HG03460 (cell line): ENCODE results near the gene PPARG.

Source experiments
- ATAC-seq: cut with Tn5 transposase; IDR thresholded peaks from one replicate; pipeline ENCODE4 v1.9.1; 2021; ENCODE audit not compliant: unreplicated experiment

Gene PPARG

DNA sequence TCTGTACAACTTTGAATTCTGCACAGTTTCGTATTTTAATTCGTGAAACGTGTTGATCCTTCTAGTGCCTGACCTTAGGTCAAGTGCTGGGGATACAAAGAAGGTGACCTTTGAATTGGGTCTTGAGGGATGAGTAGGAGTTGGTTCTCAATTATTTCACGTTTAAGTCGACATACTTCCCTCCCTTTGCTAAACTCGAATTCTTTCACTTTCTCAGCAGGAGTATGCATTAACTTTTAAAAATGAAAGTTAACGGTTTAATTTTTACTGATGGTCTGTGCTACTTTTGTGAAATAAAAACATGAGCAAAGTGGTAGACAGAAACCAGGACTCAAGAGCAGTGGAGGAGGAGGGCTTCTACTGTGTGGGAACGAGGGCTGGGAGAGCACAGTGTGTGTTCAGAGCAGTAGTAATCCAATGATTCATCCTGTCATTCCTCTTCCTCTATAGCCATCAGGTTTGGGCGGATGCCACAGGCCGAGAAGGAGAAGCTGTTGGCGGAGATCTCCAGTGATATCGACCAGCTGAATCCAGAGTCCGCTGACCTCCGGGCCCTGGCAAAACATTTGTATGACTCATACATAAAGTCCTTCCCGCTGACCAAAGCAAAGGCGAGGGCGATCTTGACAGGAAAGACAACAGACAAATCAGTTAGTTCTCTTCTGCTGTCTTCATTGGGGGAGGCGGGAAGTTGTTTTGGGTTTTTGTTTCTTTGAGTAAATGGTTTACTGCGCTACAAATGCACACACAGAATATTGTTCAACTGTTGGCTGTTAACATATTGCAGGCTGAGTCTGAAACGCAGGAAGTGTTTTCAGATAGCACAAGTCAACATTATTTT is 116.8 kb downstream of the PPARG start:
- ATAC-seq = no peak

- no peak for ATAC-seq
These were observed 120.3 kb downstream of the PPARG start for GRCh38 chr3:12408984-12409683.

DNA sequence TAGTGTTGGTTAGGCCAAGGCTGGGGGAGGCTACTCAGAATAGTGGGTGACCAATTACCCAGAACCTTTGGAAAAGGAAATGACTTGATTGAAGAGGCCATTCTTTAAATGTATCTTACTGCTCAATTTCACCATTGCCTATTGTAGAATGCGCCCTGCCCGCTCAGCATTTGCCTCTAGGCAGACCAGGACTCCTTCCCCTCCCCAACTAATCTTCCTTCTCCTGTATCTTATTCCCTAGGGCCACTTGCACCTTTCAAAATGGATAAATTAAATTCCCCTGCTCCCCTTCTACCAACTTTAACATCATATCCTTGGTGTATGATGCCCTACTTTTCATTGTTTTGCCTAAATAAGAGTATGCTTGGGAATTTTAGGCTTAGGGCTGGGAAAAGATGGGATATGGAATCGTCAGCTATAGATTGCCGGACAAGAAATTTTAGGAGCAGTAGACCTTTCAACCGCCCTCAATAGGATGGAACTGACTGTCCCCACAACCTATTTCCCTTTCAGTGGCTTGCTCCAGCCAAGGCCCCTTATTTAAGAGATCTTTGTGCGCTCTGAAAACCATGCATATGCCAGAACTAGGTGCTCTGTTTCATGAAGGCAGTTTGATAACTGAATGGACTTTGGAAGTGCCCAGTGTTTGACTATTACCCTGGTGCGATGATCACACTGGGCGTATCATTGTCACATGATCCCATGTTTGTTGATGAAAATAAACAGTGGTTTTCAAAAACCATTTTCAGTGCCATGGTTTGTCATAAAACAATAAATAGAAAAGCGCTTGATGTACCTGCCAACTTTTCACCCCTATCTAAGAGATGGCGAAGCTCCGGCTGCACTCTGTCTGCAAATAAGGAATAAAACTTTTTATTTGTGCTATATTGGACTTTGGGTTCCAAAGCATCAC is 121.1 kb downstream of the PPARG start:
- no peak for ATAC-seq

- ATAC-seq = no peak
These were observed 124.9 kb downstream of the PPARG start for GRCh38 chr3:12413721-12414255.

DNA sequence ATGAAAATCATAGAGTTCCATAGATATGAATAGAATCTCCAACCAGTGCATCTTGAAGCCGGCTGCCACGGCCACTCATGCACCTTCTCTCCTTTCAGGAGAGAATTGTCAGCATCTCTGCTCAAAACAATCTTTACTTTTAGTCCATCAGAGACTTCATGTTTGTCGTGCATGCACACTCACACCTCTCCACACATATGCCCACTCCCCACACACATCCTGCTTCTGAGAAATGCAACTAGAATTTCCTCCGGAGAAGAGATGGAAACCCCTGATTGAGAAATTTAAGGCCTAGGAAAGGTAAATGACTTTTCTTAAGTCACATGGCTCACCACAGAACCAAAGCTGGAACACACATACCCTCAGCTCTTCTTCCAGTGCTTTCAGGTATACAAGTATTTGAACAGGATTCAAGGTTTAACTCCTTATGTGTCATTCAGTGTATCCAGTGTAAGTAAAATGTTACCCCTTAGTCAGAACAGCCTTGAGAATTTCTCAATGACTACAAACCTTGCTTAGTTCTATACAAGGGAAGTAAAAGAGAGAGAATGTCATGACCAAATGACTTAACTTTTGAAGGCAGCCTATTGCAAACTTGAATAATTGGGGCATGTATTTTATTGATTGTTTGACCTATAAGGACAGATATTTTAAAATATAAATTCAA is 126.3 kb downstream of the PPARG start:
- no peak for ATAC-seq

- ATAC-seq = no peak
These were observed 127.9 kb downstream of the PPARG start for GRCh38 chr3:12416731-12417130.

DNA sequence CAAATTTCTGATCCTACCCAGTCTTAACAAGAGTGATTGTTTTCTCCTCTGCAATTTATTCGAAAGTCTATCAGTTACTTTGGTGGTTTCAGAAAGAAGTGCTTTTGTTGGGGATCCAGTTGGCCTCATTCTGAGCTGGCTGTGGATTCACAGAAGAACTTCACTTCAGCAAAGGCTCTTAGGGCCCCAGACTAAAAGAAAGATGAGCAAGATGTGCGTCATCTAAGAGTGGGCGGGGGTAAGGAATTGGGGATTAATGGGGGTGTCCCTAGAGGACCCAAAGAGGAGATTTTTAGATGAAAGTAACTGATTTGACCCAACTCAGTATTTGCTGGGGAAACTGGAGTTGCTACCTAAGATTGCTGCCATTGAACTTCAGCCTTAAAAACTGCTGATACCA is 131.5 kb downstream of the PPARG start:
- no peak for ATAC-seq

DNA sequence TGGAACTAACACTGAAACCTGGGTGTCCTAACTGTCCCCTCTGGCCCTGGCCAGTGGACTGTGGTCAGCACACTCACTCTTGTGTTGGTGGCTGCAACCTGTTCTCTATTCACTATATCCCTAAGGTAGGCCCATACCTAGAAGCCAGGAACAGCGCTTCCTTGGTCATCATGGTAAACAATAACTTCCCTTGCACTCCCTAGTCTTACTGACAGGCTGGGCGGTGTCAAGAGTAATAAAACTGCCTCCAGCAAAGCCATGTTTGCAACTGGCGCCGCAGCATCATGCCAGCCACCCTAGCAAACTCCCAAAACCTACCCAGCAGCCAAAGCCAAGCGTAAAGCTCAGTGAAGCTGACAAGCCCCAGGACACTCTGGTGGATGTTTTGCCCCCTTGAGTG is 132.3 kb downstream of the PPARG start:
- ATAC-seq = no peak

GRCh38 chr3:12423131-12423530 is 134.3 kb downstream of the PPARG start:
- ATAC-seq = no peak

- ATAC-seq = no peak
These were observed 135.2 kb downstream of the PPARG start for GRCh38 chr3:12423918-12424630.

DNA sequence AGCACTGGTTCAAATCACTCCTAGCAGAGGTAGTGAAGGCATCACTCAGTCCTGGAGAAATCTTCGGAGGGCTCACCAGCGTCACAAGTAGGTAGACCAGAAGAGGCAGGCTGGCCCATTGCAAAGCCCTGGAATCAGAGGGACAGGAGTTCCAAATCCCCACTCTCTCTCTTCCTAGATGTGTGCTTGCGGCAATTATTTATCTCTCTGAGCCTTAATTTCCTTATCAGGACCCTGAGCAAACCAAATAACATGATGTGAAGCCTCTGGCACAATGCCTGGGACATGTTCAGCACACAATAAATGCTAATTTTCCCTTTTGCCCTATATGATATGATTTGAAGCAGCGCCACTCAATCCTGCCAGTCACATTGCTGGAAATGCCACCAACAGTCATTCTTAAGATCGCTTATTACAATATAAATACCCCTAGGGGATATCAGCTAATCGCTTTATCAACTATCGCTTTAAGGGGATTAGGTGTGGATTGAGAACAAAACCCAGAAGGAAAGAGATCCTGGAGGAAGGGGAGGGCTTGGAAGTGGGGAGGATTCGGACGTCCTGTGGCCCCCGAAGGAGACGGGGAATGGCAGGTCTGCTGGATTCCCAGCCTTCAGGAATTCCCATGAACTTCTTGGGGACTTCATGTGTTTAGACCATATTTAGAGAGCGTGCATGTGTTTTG is 135.9 kb downstream of the PPARG start:
- no peak for ATAC-seq

GRCh38 chr3:12425850-12426579 is 137.1 kb downstream of the PPARG start:
- ATAC-seq = no peak

- ATAC-seq = no peak
These were observed 138.7 kb downstream of the PPARG start for GRCh38 chr3:12427551-12427950.

GRCh38 chr3:12428126-12428525 is 139.3 kb downstream of the PPARG start:
- ATAC-seq = no peak

- no peak for ATAC-seq
These were observed 141.2 kb downstream of the PPARG start for GRCh38 chr3:12430086-12430485.

DNA sequence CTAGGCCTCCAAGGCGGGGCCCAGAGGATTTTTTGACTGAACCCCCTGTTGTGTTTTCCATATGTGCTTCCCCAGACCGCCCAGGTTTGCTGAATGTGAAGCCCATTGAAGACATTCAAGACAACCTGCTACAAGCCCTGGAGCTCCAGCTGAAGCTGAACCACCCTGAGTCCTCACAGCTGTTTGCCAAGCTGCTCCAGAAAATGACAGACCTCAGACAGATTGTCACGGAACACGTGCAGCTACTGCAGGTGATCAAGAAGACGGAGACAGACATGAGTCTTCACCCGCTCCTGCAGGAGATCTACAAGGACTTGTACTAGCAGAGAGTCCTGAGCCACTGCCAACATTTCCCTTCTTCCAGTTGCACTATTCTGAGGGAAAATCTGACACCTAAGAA is 145.0 kb downstream of the PPARG start:
- ATAC-seq = no peak

DNA sequence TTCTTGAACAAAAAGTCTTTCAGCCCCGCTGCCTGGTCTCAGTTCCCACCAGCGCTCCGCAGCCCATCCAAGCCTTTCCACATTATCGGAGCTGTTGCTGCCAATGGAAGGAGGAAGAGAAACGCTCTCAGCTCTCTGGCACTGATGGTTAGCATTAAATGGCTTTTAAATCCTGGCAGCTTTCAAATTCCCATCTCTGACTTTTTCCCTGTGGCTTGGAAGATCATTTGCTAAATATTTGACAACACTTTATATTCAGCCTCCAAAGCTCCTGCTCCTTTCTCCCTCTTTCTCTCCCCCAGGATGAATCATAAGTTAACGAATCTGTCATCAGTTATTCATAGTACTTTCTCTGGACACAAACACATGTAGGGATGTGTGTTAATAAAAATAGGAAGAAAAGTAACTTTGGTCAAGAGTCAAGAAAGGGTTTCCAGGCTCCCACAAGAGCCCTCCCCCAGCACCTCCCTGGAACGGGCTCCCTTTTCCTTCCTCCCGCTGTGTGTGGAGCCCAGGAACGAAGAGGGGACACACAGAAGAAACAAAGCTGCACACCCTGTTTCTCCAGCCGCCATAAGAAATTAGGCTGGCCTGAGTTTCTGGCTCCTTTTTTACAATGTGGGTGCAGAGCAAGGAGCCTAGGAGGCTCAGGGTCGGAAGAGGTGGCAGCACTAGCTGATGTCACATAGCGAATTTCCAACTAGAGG is 147.8 kb downstream of the PPARG start:
- no peak for ATAC-seq

DNA sequence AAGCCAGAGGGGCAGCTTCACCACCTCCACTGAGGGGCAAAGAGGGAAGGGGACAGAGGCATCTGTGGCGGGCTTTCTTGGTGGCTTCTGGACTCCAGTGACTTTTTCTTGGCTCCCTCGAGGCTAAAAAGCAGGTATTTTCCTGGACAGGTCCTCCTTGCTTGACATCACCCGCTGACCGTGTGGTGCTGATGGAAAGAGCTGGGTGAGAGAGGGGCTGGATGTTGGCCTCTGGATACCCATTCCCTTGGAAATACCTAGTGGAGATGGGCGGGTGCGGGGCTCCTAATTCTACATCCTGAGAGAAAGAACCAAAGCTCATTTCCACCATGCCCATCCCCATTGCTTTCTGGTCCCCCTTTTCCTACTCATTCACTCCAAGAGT is 148.3 kb downstream of the PPARG start:
- ATAC-seq = no peak
